Ascending aorta (tissue), 2 donors: Measurements from ENCODE around the gene TBR1. TPM values are rescaled to one million over a fixed set of nuclear protein-coding genes. Genes with fewer than 3 reads are reported as not detected.

Experiments used
- DNase-seq, 2 donors: peaks; one replicate each; pipeline ENCODE4 v3.0.0-alpha.2; 2019; ENCODE audit warnings: low spot score in 2 of 2
- H3K27ac ChIP-seq, 2 donors: fragments of 200-600 bp; sonication (generic); one replicate each; pipeline ENCODE4 v1.5.1; 2016 to 2017; ENCODE audit warnings: mild to moderate bottlenecking in 1 of 2
- H3K27me3 ChIP-seq: fragments of 200-600 bp; sonication (generic); one replicate; pipeline ENCODE4 v1.5.1; 2017
- H3K36me3 ChIP-seq, 2 donors: fragments of 200-600 bp; sonication (generic); one replicate each; pipeline ENCODE4 v1.5.1; 2016
- H3K4me1 ChIP-seq, 2 donors: fragments of 200-600 bp; sonication (generic); one replicate each; pipeline ENCODE4 v1.5.1; 2016 to 2017; ENCODE audit warnings: mild to moderate bottlenecking in 1 of 2
- H3K4me3 ChIP-seq, 2 donors: fragments of 200-600 bp; sonication (generic); one replicate each; pipeline ENCODE4 v1.5.1; 2016 to 2017; ENCODE audit warnings: mild to moderate bottlenecking in 1 of 2
- H3K9me3 ChIP-seq, 2 donors: fragments of 200-600 bp; sonication (generic); one replicate each; pipeline ENCODE4 v1.5.1; 2016
- CTCF ChIP-seq, 3 experiments: fragments of 200-600 bp in 2 of 3; fragments of 450-650 bp in 1 of 3; sonication (generic) in 2 of 3; IDR thresholded peaks; one replicate each; pipeline ENCODE4 v1.5.1; 2016 to 2019; ENCODE audit warnings: antibody characterized with exemption in 3 of 3, mild to moderate bottlenecking in 1 of 3, moderate library complexity in 1 of 3
- intact Hi-C: fragments of 100-400 bp; cut with DNase I; formaldehyde crosslinking; loops from one replicate; pipeline ENCODE4 v1.15.1; 2023
- total RNA-seq: library from RNA; depleted of rRNA; stranded (reverse); fragments of >200 nt; gene quantifications from one replicate; pipeline ENCODE4 v1.1.0, GENCODE V29; 2016

The TBR1 gene
- total RNA-seq, 1 donor from 2014 or later, result not detected

- no peak for DNase-seq
- no peak for TF ChIP-seq CTCF (IDR thresholded peaks at IDR 0.05)
- Histone ChIP-seq H3K27me3 (no peaks in the 10 kb centered on the region), H3K4me3 (no peak overlapping the region), H3K4me1 (no peaks in the 10 kb centered on the region), H3K36me3 (peaks cover 0 to 5% of the 10 kb centered on the region in 2 donors), H3K27ac (no peak overlapping the region), H3K9me3 (no peaks in the 10 kb centered on the region)
- intact Hi-C loops, result no loop called here
Measured at GRCh38 chr2:161406316-161406715, 9.8 kb upstream of the TBR1 start.

DNA sequence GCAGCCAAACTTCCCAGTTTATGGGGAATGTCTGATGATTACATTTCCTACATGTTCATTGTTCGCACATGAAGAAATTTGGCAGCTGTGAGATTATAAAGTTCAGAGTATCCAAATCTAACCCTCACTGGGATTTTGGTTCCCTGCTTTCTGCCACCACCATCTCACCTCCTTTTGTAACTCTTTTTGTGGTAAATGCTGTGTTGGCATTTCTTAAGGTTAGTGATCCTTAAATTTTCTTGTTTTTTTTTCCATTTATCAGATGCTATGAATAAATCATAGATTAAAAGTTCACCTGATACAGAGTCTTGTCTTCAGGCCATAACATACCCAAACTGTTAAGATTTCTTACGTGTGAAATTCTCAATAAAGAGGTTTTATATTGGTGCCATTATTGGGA lies 8.5 kb upstream of the TBR1 start:
- H3K4me3 ChIP-seq, result no peak overlapping the region
- no peaks in the 10 kb centered on the region for H3K4me1 ChIP-seq
- no peaks in the 10 kb centered on the region for H3K9me3 ChIP-seq
- no peaks in the 10 kb centered on the region for H3K36me3 ChIP-seq
- no peak for DNase-seq
- H3K27me3 ChIP-seq, result no peaks in the 10 kb centered on the region
- TF ChIP-seq CTCF (IDR thresholded peaks at IDR 0.05), result no peak
- no peak overlapping the region for H3K27ac ChIP-seq
- intact Hi-C loops, result no loop called here

- H3K27me3 ChIP-seq, result no peaks in the 10 kb centered on the region
- no peak for DNase-seq
- no peak overlapping the region for H3K27ac ChIP-seq
- H3K36me3 ChIP-seq, result no peaks in the 10 kb centered on the region
- no peaks in the 10 kb centered on the region for H3K9me3 ChIP-seq
- H3K4me1 ChIP-seq, result no peaks in the 10 kb centered on the region
- intact Hi-C loops, result no loop called here
- no peak overlapping the region for H3K4me3 ChIP-seq
- TF ChIP-seq CTCF (IDR thresholded peaks at IDR 0.05), result no peak
Measured at GRCh38 chr2:161409308-161409907, 6.7 kb upstream of the TBR1 start.

DNA sequence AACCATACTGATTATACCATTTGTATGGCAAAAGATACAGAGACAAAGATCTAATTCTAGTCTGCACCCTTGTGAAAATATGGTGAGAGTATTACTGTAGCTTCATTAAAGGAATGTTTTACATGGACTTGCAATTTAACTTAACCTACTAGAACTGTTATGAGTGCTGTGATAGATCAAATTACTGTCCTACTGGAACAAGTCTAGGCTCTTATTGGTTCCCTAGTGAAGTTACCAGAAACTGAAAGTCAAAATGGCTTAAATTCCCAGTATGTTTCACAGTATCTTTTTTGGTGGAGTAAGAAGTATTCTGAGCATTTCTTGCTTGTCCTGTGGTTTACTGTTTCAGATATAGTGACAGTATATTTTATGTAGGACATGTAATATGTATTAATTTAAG lies 3.8 kb upstream of the TBR1 start:
- no peaks in the 10 kb centered on the region for H3K9me3 ChIP-seq
- TF ChIP-seq CTCF (IDR thresholded peaks at IDR 0.05), result no peak
- intact Hi-C loops, result loop anchor here (5.0 kb wide), 1 partner anchor 105 kb away; the partner anchor contains the start of gene PSMD14

GRCh38 chr2:161414042-161415033 lies 1.8 kb upstream of the TBR1 start:
- H3K4me1 ChIP-seq, result peaks cover 3 to 31% of the 10 kb centered on the region in 2 donors
- no peaks in the 10 kb centered on the region for H3K36me3 ChIP-seq
- TF ChIP-seq CTCF (IDR thresholded peaks at IDR 0.05), result peak in 1 of 3 experiments; percentile 6
- no peak overlapping the region for H3K27ac ChIP-seq
- DNase-seq, result no peak
- intact Hi-C loops, result loop anchor here (5.0 kb wide), 1 partner anchor 107 kb away; the partner anchor contains the start of gene PSMD14
- H3K4me3 ChIP-seq, result peak overlapping the region; percentile 47 to 66
- H3K27me3 ChIP-seq, result peaks cover 26% of the 10 kb centered on the region
- H3K9me3 ChIP-seq, result no peaks in the 10 kb centered on the region

More for the DNA sequence above, 3.8 kb upstream of the TBR1 start:
- no peaks in the 10 kb centered on the region for H3K36me3 ChIP-seq
- H3K4me3 ChIP-seq, result no peak overlapping the region
- DNase-seq, result no peak
- H3K4me1 ChIP-seq, result peaks cover 0 to 22% of the 10 kb centered on the region in 2 donors
- peaks cover 16% of the 10 kb centered on the region for H3K27me3 ChIP-seq
- H3K27ac ChIP-seq, result no peak overlapping the region
